Sigmoid colon (tissue), 4 donors: ENCODE data around the gene OR9G4.

Experiments
- CTCF ChIP-seq, 4 experiments: fragments of 450-650 bp in 3 of 4; fragments of 200-600 bp in 1 of 4; IDR thresholded peaks; one replicate each; pipeline ENCODE4 v1.5.1; 2016 to 2019; ENCODE audit warnings: antibody characterized with exemption in 4 of 4, mild to moderate bottlenecking in 3 of 4, moderate library complexity in 2 of 4
- EP300 ChIP-seq, 4 donors: sonication (generic); formaldehyde crosslinking; IDR thresholded peaks; one replicate each; pipeline ENCODE4 v1.6.1; 2017; ENCODE audit warnings: antibody characterized with exemption in 4 of 4
- POLR2A ChIP-seq, 2 donors: fragments of 450-650 bp; IDR thresholded peaks; one replicate each; pipeline ENCODE4 v1.6.1; 2016; ENCODE audit warnings: antibody characterized with exemption in 2 of 2, mild to moderate bottlenecking in 2 of 2, moderate library complexity in 2 of 2

- TF ChIP-seq POLR2A (IDR thresholded peaks at IDR 0.05) (no peak), EP300 (IDR thresholded peaks at IDR 0.05) (no peak), CTCF (IDR thresholded peaks at IDR 0.05) (no peak)
Observed at GRCh38 chr11:56716379-56716854, 32.1 kb downstream of the OR9G4 start.
